HG03159 (cell line): ENCODE results near the gene ZDHHC19.

Source experiments
- ATAC-seq: cut with Tn5 transposase; IDR thresholded peaks from one replicate; pipeline ENCODE4 v1.9.1; 2021; ENCODE audit warnings: mild to moderate bottlenecking, moderate library complexity; ENCODE audit not compliant: unreplicated experiment

Gene ZDHHC19

GRCh38 chr3:196150481-196150880 is 60.7 kb downstream of the ZDHHC19 start:
- no peak for ATAC-seq

DNA sequence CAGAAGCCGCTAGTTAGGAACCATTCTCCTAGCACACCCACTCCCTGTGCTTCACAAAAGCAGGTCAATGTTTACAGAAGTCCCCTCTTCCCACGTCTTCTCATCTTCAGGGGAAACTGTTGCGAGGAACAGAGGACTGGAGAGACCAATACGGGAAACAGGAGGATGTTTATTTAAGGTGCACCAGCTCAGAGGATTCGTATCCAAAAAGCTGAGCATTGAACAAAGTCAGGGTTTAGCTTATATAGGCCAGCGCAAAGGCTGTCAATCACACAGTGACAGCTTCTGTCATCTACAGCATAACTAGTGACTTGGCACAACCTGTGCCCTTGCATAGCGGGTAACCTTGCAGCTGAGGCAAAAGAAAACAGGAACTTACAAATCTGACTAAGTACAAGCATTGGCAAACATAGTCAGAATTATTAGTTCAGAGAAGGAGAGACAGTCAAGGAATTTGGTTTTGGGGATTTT is 61.3 kb downstream of the ZDHHC19 start:
- ATAC-seq, result no peak

GRCh38 chr3:196149375-196149774 is 61.8 kb downstream of the ZDHHC19 start:
- ATAC-seq, result no peak
